ENCODE measurements around the gene BORCS5. TPM values are rescaled to one million over a fixed set of nuclear protein-coding genes. Genes with fewer than 3 reads are reported as not detected.
"Not testable (repeated sequence)": the region's sequence is repeated elsewhere in the genome, so short reads cannot be mapped to it uniquely, and the experiment has no call there.

Gene BORCS5
- total RNA-seq, 1 donor from 2014 or later, result 14.4 TPM

DNA sequence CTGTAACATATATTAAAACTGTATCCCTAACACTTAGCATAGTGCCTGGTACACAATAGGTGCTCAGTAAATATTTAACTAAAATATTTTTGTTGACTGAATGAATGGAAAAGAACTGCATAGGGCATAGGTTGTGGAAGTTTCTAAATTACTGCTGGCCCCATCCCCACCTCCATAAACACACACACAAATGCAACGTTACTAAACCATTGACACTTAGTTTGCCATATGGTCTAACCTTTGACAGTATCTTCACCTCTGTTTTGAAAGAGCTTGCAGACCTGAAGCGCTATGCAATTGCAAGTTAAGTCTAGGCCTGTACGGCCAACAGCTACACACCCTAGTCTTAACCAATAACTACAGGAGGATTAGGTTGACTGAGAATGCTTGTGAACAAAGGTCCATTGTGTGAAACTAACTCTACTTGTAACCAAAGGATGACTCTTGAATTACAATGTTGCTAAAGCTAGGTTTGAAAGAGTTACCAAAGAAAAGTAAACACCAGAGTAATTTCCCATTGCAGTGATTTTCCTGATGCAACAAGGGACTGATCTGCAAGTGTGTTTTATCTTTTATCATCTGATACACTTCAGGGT lies 5.9 kb upstream of the BORCS5 start:
- Mint-ChIP-seq H3K4me3 (peak overlapping the region; percentile 86), H3K36me3 (peaks cover 15% of the 10 kb centered on the region), H3K27ac (peak overlapping the region; percentile 73), H3K27me3 (peaks cover 4% of the 10 kb centered on the region), H3K9me3 (no peaks in the 10 kb centered on the region), H3K4me1 (ENCODE audit: unreplicated experiment) (no peaks in the 10 kb centered on the region)
- no peak for DNase-seq (ENCODE audit: extremely low spot score, unreplicated experiment)
- TF ChIP-seq, protein P1, sequence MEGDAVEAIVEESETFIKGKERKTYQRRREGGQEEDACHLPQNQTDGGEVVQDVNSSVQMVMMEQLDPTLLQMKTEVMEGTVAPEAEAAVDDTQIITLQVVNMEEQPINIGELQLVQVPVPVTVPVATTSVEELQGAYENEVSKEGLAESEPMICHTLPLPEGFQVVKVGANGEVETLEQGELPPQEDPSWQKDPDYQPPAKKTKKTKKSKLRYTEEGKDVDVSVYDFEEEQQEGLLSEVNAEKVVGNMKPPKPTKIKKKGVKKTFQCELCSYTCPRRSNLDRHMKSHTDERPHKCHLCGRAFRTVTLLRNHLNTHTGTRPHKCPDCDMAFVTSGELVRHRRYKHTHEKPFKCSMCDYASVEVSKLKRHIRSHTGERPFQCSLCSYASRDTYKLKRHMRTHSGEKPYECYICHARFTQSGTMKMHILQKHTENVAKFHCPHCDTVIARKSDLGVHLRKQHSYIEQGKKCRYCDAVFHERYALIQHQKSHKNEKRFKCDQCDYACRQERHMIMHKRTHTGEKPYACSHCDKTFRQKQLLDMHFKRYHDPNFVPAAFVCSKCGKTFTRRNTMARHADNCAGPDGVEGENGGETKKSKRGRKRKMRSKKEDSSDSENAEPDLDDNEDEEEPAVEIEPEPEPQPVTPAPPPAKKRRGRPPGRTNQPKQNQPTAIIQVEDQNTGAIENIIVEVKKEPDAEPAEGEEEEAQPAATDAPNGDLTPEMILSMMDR (conservative IDR thresholded peaks at IDR 0.05), result no peak

DNA sequence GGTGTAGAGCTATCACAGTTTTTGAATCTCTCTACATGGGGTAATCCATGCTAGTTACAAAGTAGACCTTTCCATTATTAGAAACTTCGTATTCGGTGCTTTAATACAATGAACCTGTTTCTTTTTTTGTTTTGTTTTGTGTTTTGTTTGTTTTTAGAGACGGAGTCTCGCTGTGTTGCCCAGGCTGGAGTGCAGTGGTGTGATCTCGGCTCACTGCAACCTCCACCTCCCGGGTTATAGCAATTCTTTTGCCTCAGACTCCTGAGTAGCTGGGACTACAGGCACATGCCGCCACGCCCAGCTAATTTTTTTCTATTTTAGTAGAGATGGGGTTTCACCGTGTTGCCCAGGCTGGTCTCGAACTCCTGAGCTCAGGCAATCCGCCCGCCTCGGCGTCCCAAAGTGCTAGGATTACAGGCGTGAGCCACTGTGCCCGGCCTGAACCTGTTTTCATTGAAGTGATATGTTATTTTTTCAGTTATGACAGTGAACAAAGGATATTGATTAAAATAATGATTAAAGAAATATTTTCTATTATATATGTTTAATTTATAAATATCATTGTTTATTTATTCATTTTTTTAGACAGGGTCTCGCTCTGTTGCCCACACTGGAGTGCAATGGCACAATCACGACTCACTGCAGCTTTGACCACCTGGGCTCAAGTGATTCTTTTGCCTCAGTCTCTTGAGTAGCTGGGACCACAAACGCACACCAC lies 5.3 kb upstream of the BORCS5 start:
- not testable (repeated sequence) for H3K27me3 Mint-ChIP-seq
- peak overlapping the region; percentile 73 for H3K27ac Mint-ChIP-seq

DNA sequence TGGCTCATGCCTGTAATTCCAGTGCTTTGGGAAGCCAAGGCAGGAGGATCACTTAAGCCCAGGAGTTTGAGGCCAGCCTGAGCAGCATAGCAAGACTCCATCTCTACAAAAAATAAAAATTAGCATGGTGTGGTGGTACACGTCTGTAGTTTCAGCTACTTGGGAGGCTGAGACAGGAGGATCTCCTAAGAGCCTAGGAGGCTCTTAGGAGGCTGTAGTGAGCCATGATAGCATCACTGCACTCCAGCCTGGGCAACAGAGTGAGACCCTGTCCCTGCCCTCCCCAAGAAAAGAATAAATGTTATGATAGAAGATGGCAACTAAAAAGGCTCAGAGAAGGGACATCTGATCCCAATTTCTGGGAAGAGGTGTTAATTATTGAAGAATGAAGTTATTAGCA lies 3.6 kb upstream of the BORCS5 start:
- Mint-ChIP-seq H3K27ac (no peak overlapping the region), H3K4me3 (no peak overlapping the region), H3K27me3 (peaks cover 2% of the 10 kb centered on the region), H3K9me3 (no peaks in the 10 kb centered on the region), H3K36me3 (peaks cover 2% of the 10 kb centered on the region), H3K4me1 (ENCODE audit: unreplicated experiment) (peaks cover 3% of the 10 kb centered on the region)
- no peak for DNase-seq (ENCODE audit: extremely low spot score, unreplicated experiment)
- TF ChIP-seq, protein P1 (conservative IDR thresholded peaks at IDR 0.05), result no peak

More for the DNA sequence above, 5.3 kb upstream of the BORCS5 start:
- H3K9me3 Mint-ChIP-seq; DNase-seq (ENCODE audit: extremely low spot score, unreplicated experiment); H3K36me3 Mint-ChIP-seq; H3K4me3 Mint-ChIP-seq; H3K4me1 Mint-ChIP-seq (ENCODE audit: unreplicated experiment): not testable (repeated sequence)

DNA sequence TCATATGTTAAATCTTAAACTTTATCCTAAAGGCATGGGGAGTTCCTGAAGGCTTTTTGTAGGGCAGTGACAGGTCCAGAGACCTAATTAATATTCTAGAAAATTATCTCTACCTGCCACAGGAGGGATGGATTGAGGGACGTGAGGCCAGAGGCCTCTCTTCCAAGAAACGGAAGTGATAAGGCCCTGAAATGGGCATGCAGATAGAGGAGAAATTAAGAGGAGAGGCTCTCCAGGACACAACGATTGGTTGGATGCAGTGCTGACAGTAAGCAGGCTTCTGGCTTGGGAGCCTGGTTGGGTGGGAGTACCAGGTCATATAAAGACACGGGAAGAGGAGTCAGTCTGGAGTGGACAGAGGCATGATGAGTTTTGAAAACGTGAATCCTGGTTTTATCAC lies 3.1 kb upstream of the BORCS5 start:
- Mint-ChIP-seq H3K27me3 (no peaks in the 10 kb centered on the region), H3K4me1 (ENCODE audit: unreplicated experiment) (peaks cover 4% of the 10 kb centered on the region), H3K4me3 (no peak overlapping the region), H3K27ac (no peak overlapping the region), H3K9me3 (no peaks in the 10 kb centered on the region), H3K36me3 (no peaks in the 10 kb centered on the region)
- TF ChIP-seq, protein P1 (conservative IDR thresholded peaks at IDR 0.05), result no peak
- no peak for DNase-seq (ENCODE audit: extremely low spot score, unreplicated experiment)

DNA sequence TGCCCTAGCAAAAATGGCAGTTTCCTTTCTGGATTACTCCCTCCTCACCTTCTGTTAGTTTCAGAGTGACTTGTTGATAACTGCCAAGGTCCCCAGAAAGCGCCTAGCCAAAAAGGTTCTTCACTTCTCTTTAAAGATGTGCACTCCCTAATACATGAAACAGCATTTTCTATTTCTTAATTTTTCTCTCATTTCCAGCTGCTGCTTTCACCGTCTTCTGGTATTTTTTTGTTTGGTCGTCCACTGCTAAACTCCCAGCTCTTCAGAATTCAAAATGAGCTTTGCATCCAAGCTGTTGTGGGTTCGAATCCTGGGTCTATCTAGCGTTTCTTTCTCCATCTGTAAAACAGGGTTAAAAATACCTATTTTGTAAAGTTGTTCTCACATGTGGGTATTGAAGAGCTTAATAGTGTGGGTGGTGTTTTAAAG lies 397 bp upstream of the BORCS5 start:
- Mint-ChIP-seq H3K9me3 (no peaks in the 10 kb centered on the region), H3K36me3 (peaks cover 4% of the 10 kb centered on the region), H3K4me3 (peak overlapping the region; percentile 92), H3K27me3 (no peaks in the 10 kb centered on the region), H3K4me1 (ENCODE audit: unreplicated experiment) (peaks cover 4% of the 10 kb centered on the region), H3K27ac (peak overlapping the region; percentile 96)
- TF ChIP-seq, protein P1 (conservative IDR thresholded peaks at IDR 0.05), result no peak
- DNase-seq (ENCODE audit: extremely low spot score, unreplicated experiment), result no peak

DNA sequence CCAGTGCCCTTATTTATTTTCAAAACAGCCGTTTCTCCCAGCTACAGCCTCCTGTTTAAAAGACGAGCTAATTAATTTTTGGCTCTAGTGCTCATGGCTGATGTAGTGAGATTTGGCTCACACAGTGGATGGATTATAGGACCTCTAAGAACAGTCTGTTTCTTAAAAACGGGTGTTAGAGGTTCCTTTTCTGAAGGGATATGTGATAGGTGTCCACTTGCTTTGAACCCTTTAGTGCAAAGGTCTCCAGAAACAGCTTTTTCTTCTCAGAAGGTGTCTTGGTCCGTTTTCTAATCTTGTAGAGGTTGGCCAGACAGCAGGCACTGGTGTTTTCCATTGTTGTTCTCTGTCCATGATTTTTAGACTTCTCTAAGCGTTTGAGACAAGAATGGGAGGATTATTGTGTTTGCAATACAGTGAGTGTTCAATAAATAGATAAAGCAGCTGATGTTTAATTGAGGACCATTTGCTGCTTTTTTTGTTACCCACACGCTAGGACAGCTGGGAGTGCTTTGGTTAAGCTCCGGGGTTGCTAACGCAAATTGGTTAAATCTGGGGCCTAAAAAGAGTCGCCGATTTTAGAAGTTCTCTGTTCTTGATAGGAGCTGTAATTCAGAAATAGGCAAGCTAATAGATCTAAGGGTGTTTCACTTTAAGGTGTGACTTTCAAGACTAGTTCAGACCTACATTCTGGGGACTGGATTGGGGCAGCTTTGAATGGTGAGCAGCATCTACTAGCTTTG lies 1.0 kb downstream of the BORCS5 start:
- DNase-seq (ENCODE audit: extremely low spot score, unreplicated experiment), result no peak
- Mint-ChIP-seq H3K4me3 (peak overlapping the region; percentile 92), H3K27me3 (no peaks in the 10 kb centered on the region)

More for the DNA sequence above, 1.0 kb downstream of the BORCS5 start:
- Mint-ChIP-seq H3K4me1 (ENCODE audit: unreplicated experiment) (peaks cover 4% of the 10 kb centered on the region), H3K27ac (peak overlapping the region; percentile 96), H3K9me3 (no peaks in the 10 kb centered on the region), H3K36me3 (peaks cover 6% of the 10 kb centered on the region)
- TF ChIP-seq, protein P1 (conservative IDR thresholded peaks at IDR 0.05), result no peak
